ENCODE results near the gene TERT. TPM values are rescaled to one million over a fixed set of nuclear protein-coding genes. Genes with fewer than 3 reads are reported as not detected.
A peak's percentile ranks its signal among the peaks of the same experiment; 100 is the strongest.

TERT gene
- total RNA-seq, 2 donors from 2014 or later = not detected

- Histone ChIP-seq H3K36me3 (replicated peaks in 1 of 2; ENCODE audit: insufficient read depth in 1 of 2, low read depth in 2 of 2) (no peaks in the 10 kb centered on the region), H3K27me3 (no peaks in the 10 kb centered on the region), H3K4me3 (no peak overlapping the region), H3K27ac (peak overlapping the region in 3 of 4 donors; percentile 56 to 78 (median 67)), H3K9me3 (no peaks in the 10 kb centered on the region), H3K4me1 (peaks cover 19% of the 10 kb centered on the region)
- ATAC-seq (no peak), DNase-seq (no peak)
- TF ChIP-seq POLR2A (IDR thresholded peaks at IDR 0.05) = no peak
- TF ChIP-seq CTCF (IDR thresholded peaks at IDR 0.05) = no peak
- intact Hi-C loops (cut with DNase I) = no loop called here
- 73 to 75% methylated on average over 5 to 24 of the region's 25 CpGs for WGBS, 2 donors
Observed at GRCh38 chr5:1203968-1204692, 90.7 kb downstream of the TERT start.

GRCh38 chr5:1203311-1203967 is 91.4 kb downstream of the TERT start:
- intact Hi-C loops (cut with DNase I) = no loop called here
- Histone ChIP-seq H3K4me3 (no peak overlapping the region), H3K4me1 (peaks cover 19% of the 10 kb centered on the region), H3K36me3 (replicated peaks in 1 of 2; ENCODE audit: insufficient read depth in 1 of 2, low read depth in 2 of 2) (no peaks in the 10 kb centered on the region), H3K9me3 (no peaks in the 10 kb centered on the region), H3K27me3 (no peaks in the 10 kb centered on the region), H3K27ac (no peak overlapping the region)
- ATAC-seq = no peak
- DNase-seq = no peak
- no peak for TF ChIP-seq POLR2A (IDR thresholded peaks at IDR 0.05)
- TF ChIP-seq CTCF (IDR thresholded peaks at IDR 0.05) = no peak
- WGBS, 2 donors = 83 to 91% methylated on average over 4 to 24 of the region's 24 CpGs

Small RNAs within 50 kb of the gene (microRNA-seq; reads per million reads assigned to microRNA genes)
- 0 to 0.47 reads per million in 2 donors for gene MIR4457 (ENCODE audit: borderline number of aligned reads in 2 of 2, borderline replicate concordance in 2 of 2)

Small RNAs within 50 kb of the gene (small RNA-seq; reads per million reads assigned to genes)
- gene MIR4457 = not detected

Other genes starting within 250 kb of the TERT start
- 10 to 100 TPM; 35.5 to 42.8 TPM for gene SLC12A7, start 183.0 kb downstream of the TERT start, total RNA-seq
- gene SLC6A19, start 93.5 kb downstream of the TERT start, total RNA-seq = 1 to 10 TPM in 1 of 2 donors, under 1 TPM in 1; 0.66 to 1.3 TPM
- not detected for gene SLC6A18, start 69.7 kb downstream of the TERT start, total RNA-seq
- 100 to 1,000 TPM in 1 of 2 donors, 10 to 100 TPM in 1; 91.3 to 109 TPM for gene CLPTM1L, start 50.0 kb upstream of the TERT start, total RNA-seq
- gene SLC6A3, start 150.4 kb upstream of the TERT start, total RNA-seq = not detected
- gene LPCAT1, start 228.9 kb upstream of the TERT start, total RNA-seq = 10 to 100 TPM; 17.1 to 21.5 TPM

Measured in body of pancreas (tissue), 4 donors.